T-helper 2 cell treated with Interferon-gamma antibody and Interleukin-4, amounts not matched to agents 5 μg/mL and 100 μg/mL, for 36 hours (primary cell): ENCODE results near the gene ZNF677.
"Not testable (repeated sequence)": the region's sequence is repeated elsewhere in the genome, so short reads cannot be mapped to it uniquely, and the experiment has no call there.

Experiments used
- DNase-seq: peaks from one replicate; pipeline ENCODE4 v3.0.0; 2021; ENCODE audit warnings: low spot score
- H3K27ac Mint-ChIP-seq: one replicate; pipeline ENCODE4 v1.8.0; 2021; ENCODE audit warnings: mild to moderate bottlenecking, mixed read lengths
- H3K27me3 Mint-ChIP-seq: one replicate; pipeline ENCODE4 v1.8.0; 2021; ENCODE audit warnings: low read depth, mixed read lengths
- H3K36me3 Mint-ChIP-seq: one replicate; pipeline ENCODE4 v1.8.0; 2021; ENCODE audit warnings: low read depth, mixed read lengths
- H3K4me1 Mint-ChIP-seq: one replicate; pipeline ENCODE4 v1.8.0; 2021; ENCODE audit warnings: low read depth, mixed read lengths
- H3K4me3 Mint-ChIP-seq: one replicate; pipeline ENCODE4 v1.8.0; 2022; ENCODE audit warnings: mild to moderate bottlenecking, moderate library complexity, mixed read lengths
- H3K9me3 Mint-ChIP-seq: one replicate; pipeline ENCODE4 v1.8.0; 2021; ENCODE audit warnings: mixed read lengths

ZNF677 gene

GRCh38 chr19:53224606-53225005, 30.1 kb downstream of the ZNF677 start:
- H3K4me3 Mint-ChIP-seq, result no peak overlapping the region
- H3K9me3 Mint-ChIP-seq, result peaks cover 57% of the 10 kb centered on the region
- H3K36me3 Mint-ChIP-seq, result peaks cover 2% of the 10 kb centered on the region
- H3K27ac Mint-ChIP-seq, result no peak overlapping the region
- no peaks in the 10 kb centered on the region for H3K27me3 Mint-ChIP-seq
- no peak for DNase-seq
- no peaks in the 10 kb centered on the region for H3K4me1 Mint-ChIP-seq

DNA sequence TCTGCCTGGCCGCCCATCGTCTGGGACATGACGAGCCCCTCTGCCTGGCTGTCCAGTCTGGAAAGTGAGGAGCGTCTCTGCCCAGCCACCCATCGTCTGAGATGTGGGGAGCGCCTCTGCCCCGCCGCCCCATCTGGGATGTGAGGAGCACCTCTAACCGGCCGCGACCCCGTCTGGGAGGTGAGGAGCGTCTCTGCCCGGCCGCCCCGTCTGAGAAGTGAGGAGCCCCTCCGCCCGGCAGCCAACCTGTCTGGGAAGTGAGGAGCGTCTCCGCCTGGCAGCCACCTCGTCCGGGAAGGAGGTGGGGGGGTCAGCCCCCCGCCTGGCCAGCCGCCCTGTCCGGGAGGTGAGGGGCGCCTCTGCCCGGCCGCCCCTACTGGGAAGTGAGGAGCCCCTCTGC, 32.0 kb downstream of the ZNF677 start:
- not testable (repeated sequence) for H3K36me3 Mint-ChIP-seq, DNase-seq, H3K4me1 Mint-ChIP-seq, H3K27me3 Mint-ChIP-seq, H3K4me3 Mint-ChIP-seq, H3K27ac Mint-ChIP-seq
- peaks cover 57% of the 10 kb centered on the region for H3K9me3 Mint-ChIP-seq

DNA sequence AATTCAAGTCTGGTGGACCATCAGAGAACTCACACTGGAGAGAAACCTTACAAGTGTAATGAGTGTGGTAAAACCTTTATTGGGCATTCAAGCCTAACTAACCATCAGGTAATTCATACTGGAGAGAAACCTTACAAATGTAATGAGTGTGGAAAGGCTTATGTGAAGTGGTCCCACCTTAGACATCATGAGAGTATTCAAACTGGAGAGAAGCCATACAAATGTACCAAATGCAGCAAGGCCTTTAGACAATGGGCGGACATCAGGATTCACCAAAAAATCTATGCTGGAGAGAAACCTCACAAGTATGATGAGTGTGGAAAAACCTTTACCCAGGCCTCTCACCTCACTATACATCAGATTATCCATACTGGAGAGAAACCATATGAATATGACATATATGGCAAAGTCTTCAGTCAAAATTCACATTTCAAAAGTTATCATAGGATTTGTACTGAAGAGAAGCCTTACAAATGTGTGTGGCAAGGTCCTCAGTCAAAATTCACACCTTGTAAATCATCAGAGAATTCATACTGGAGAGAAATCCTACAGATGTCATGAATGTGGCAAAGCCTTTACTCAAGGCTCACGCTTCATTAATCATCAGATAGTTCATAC, 41.9 kb downstream of the ZNF677 start:
- no peak overlapping the region for H3K27ac Mint-ChIP-seq
- H3K36me3 Mint-ChIP-seq, result peaks cover 38% of the 10 kb centered on the region
- no peaks in the 10 kb centered on the region for H3K4me1 Mint-ChIP-seq
- no peak overlapping the region for H3K4me3 Mint-ChIP-seq
- H3K27me3 Mint-ChIP-seq, result no peaks in the 10 kb centered on the region
- DNase-seq, result no peak
- peaks cover 72% of the 10 kb centered on the region for H3K9me3 Mint-ChIP-seq

DNA sequence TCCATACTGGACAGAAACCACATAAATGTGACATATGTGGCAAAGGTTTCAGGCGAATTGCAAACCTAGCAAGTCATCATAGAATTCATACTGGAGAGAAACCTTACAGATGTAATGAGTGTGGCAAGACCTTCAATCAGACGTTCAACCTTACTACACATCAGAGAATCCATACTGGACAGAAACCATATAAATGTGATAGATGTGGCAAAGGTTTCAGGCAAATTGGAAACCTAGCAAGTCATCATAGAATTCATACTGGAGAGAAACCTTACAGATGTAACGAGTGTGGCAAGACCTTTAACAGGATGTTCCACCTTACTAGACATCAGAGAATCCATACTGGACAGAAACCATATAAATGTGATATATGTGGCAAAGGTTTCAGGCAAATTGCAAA, 43.1 kb downstream of the ZNF677 start:
- H3K4me1 Mint-ChIP-seq, DNase-seq, H3K4me3 Mint-ChIP-seq, H3K27ac Mint-ChIP-seq, H3K27me3 Mint-ChIP-seq: not testable (repeated sequence)
- Mint-ChIP-seq H3K36me3 (peaks cover 49% of the 10 kb centered on the region), H3K9me3 (peaks cover 80% of the 10 kb centered on the region)

DNA sequence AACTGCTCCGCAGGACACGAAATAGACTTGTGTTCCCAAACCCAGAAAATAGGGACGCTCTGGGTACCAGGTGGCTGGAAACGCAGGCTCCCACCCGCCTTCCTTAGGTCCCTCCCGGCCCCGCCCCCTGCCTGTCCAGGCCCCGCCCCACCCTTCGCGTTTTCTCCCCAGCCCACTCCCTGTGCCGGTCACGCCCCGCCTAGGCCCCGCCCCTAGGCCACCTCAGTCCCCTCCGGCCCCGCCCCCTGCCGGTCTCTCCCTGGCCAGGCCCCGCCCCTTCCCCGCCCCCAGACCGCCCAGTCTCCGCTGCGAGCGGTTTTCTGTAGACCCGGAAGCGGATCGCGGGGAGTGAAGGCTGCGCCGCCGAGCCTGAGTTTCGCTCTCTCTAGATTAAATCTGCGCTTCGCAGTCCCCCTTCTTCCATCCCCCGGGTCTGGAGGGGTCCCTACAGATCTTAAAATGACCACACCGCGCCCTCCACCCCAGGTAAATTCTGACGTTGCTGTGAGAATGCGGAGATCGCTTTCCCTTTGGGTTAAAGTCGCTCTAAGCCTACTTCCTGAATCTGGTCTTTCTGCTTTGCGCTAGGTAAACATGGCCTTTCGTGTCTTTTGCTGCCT, 57.8 kb downstream of the ZNF677 start:
- Mint-ChIP-seq H3K9me3 (peaks cover 46% of the 10 kb centered on the region), H3K27me3 (no peaks in the 10 kb centered on the region), H3K4me3 (peak overlapping the region; percentile 96), H3K4me1 (peaks cover 12% of the 10 kb centered on the region), H3K36me3 (peaks cover 40% of the 10 kb centered on the region), H3K27ac (peak overlapping the region; percentile 96)
- DNase-seq, result peak; percentile 82

- peak; percentile 59 for DNase-seq
- Mint-ChIP-seq H3K27me3 (no peaks in the 10 kb centered on the region), H3K4me3 (peak overlapping the region; percentile 8), H3K4me1 (peaks cover 13% of the 10 kb centered on the region), H3K27ac (no peak overlapping the region), H3K36me3 (peaks cover 41% of the 10 kb centered on the region), H3K9me3 (peaks cover 48% of the 10 kb centered on the region)
Observed at GRCh38 chr19:53195265-53195903, 59.3 kb downstream of the ZNF677 start.

GRCh38 chr19:53193535-53194222, 61.0 kb downstream of the ZNF677 start:
- H3K36me3 Mint-ChIP-seq, result peaks cover 32% of the 10 kb centered on the region
- H3K27me3 Mint-ChIP-seq, result no peaks in the 10 kb centered on the region
- H3K27ac Mint-ChIP-seq, result peak overlapping the region; percentile 79
- H3K9me3 Mint-ChIP-seq, result peaks cover 48% of the 10 kb centered on the region
- peaks cover 13% of the 10 kb centered on the region for H3K4me1 Mint-ChIP-seq
- DNase-seq, result no peak
- peak overlapping the region; percentile 89 for H3K4me3 Mint-ChIP-seq

GRCh38 chr19:53192771-53193534, 61.7 kb downstream of the ZNF677 start, which contains the start of gene ZNF665:
Gene ZNF665 (minus strand): TSS chr19:53193358. CDS start chr19:53182898, 10,460 bp downstream.
- peak within 1 kb of the TSS; percentile 79 for H3K27ac Mint-ChIP-seq
- H3K9me3 Mint-ChIP-seq, result peaks cover 49% of the 10 kb centered on the region
- H3K4me3 Mint-ChIP-seq, result peak within 1 kb of the TSS; percentile 89
- peaks cover 11% of the 10 kb centered on the region for H3K4me1 Mint-ChIP-seq
- H3K36me3 Mint-ChIP-seq, result peaks cover 30% of the 10 kb centered on the region
- DNase-seq, result peak; percentile 77
- H3K27me3 Mint-ChIP-seq, result no peaks in the 10 kb centered on the region

GRCh38 chr19:53190253-53190652, 64.4 kb downstream of the ZNF677 start:
- Mint-ChIP-seq H3K36me3 (peaks cover 26% of the 10 kb centered on the region), H3K4me3 (no peak overlapping the region), H3K4me1 (peaks cover 9% of the 10 kb centered on the region), H3K27me3 (no peaks in the 10 kb centered on the region), H3K27ac (no peak overlapping the region), H3K9me3 (peaks cover 49% of the 10 kb centered on the region)
- DNase-seq, result no peak

GRCh38 chr19:53189691-53190198, 64.9 kb downstream of the ZNF677 start:
- H3K27ac Mint-ChIP-seq, H3K4me3 Mint-ChIP-seq: not testable (repeated sequence)
- peaks cover 48% of the 10 kb centered on the region for H3K9me3 Mint-ChIP-seq

More at GRCh38 chr19:53189691-53190198, 64.9 kb downstream of the ZNF677 start:
- not testable (repeated sequence) for H3K27me3 Mint-ChIP-seq, H3K4me1 Mint-ChIP-seq, DNase-seq
- H3K36me3 Mint-ChIP-seq, result peaks cover 26% of the 10 kb centered on the region
